Smooth muscle cell (in vitro differentiated cells): Measurements from ENCODE around the gene FAM209B. TPM values are rescaled to one million over a fixed set of nuclear protein-coding genes. Genes with fewer than 3 reads are reported as not detected.

ENCODE experiments used
- DNase-seq: peaks from one replicate; lab custom pipeline; 2025; ENCODE audit not compliant: unreplicated experiment; lab: John Stamatoyannopoulos, UW
- H2AFZ ChIP-seq: fragments of 200-600 bp; sonication (generic); 2 replicates; pipeline ENCODE4 v1.6.0; 2016; ENCODE audit warnings: antibody characterized with exemption, low read depth, mild to moderate bottlenecking
- H3F3A ChIP-seq: fragments of 200-600 bp; sonication (generic); 2 replicates; pipeline ENCODE4 v1.6.0; 2017; ENCODE audit warnings: antibody characterized with exemption, low read depth
- H3K27ac ChIP-seq: fragments of 200-600 bp; sonication (generic); 2 replicates; pipeline ENCODE4 v1.5.1; 2016; ENCODE audit warnings: low read depth, mild to moderate bottlenecking
- H3K27me3 ChIP-seq: fragments of 200-600 bp; sonication (generic); 2 replicates; pipeline ENCODE4 v1.6.1; 2016; ENCODE audit warnings: low read depth, mild to moderate bottlenecking
- H3K36me3 ChIP-seq: fragments of 200-600 bp; sonication (generic); 2 replicates; pipeline ENCODE4 v1.5.1; 2016; ENCODE audit warnings: low read depth
- H3K4me1 ChIP-seq: fragments of 200-600 bp; sonication (generic); 2 replicates; pipeline ENCODE4 v1.5.1; 2016; ENCODE audit warnings: low read depth
- H3K4me2 ChIP-seq: fragments of 200-600 bp; sonication (generic); 2 replicates; pipeline ENCODE4 v1.6.0; 2016; ENCODE audit warnings: mild to moderate bottlenecking
- H3K4me3 ChIP-seq: fragments of 200-600 bp; sonication (generic); 2 replicates; pipeline ENCODE4 v1.5.1; 2016; ENCODE audit warnings: mild to moderate bottlenecking
- H3K79me2 ChIP-seq: fragments of 200-600 bp; sonication (generic); 2 replicates; pipeline ENCODE4 v1.6.0; 2016; ENCODE audit warnings: low read depth, mild to moderate bottlenecking
- H3K9ac ChIP-seq: fragments of 200-600 bp; sonication (generic); 2 replicates; pipeline ENCODE4 v1.6.0; 2016; ENCODE audit warnings: low read depth
- H3K9me3 ChIP-seq: fragments of 200-600 bp; sonication (generic); replicated peaks from 2 replicates; pipeline ENCODE4 v1.5.1; 2016; ENCODE audit warnings: low read depth
- H4K20me1 ChIP-seq: fragments of 200-600 bp; sonication (generic); 2 replicates; pipeline ENCODE4 v1.6.0; 2016; ENCODE audit warnings: low read depth
- WGBS: methylation state at CpG from one replicate; pipeline ENCODE4 v1.1.7; 2016; ENCODE audit warnings: low lambda C conversion rate; 5-methylcytosine and 5-hydroxymethylcytosine counted together
- polyA plus RNA-seq: library from polyadenylated mRNA; unstranded; fragments of >200 nt; fragmentation: Nextera tagmentation; extraction: Ambion mirVana; gene quantifications from 2 replicates; pipeline ENCODE4 v1.2.1, GENCODE V29; 2016
- total RNA-seq: library from RNA; depleted of rRNA; stranded (reverse); fragments of >200 nt; gene quantifications from 2 replicates; pipeline ENCODE4 v1.2.3, GENCODE V29; 2014
- TF ChIP-seq, protein P1 (sequence below): fragments of 200-600 bp; sonication (generic); IDR thresholded peaks from 2 replicates; pipeline ENCODE4 v1.5.1; 2017; ENCODE audit warnings: borderline replicate concordance, mild to moderate bottlenecking, antibody characterized with exemption; ENCODE audit not compliant: insufficient read depth, poor library complexity, severe bottlenecking

The FAM209B gene
- total and polyA plus RNA-seq, 2 experiments from 2014 or later: 1.4 to 2.6 TPM

DNA sequence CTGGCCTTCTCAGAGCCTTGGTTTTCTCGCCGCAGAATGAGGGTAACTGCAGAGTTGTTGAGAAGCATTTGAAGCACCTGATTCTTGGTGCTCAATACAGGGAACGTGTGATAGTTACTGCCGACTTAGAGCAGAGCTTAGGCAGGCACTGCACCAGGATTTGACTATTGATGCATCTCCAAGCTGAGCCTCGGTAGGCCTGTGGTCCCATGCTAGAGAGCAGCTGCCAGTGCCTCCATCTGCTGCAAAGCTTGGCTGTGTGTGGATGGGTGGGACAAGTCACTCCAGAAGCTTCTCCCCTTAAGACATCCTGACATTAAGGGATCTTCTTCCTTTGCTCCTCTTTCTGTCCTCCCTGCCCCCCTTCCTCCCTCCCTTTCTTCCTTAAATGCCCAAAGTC is 40.9 kb downstream of the FAM209B start:
- H3K9me3 ChIP-seq: no peaks in the 10 kb centered on the region
- H3K36me3 ChIP-seq: no peaks in the 10 kb centered on the region
- no peak overlapping the region for H3K9ac ChIP-seq
- TF ChIP-seq, protein P1, sequence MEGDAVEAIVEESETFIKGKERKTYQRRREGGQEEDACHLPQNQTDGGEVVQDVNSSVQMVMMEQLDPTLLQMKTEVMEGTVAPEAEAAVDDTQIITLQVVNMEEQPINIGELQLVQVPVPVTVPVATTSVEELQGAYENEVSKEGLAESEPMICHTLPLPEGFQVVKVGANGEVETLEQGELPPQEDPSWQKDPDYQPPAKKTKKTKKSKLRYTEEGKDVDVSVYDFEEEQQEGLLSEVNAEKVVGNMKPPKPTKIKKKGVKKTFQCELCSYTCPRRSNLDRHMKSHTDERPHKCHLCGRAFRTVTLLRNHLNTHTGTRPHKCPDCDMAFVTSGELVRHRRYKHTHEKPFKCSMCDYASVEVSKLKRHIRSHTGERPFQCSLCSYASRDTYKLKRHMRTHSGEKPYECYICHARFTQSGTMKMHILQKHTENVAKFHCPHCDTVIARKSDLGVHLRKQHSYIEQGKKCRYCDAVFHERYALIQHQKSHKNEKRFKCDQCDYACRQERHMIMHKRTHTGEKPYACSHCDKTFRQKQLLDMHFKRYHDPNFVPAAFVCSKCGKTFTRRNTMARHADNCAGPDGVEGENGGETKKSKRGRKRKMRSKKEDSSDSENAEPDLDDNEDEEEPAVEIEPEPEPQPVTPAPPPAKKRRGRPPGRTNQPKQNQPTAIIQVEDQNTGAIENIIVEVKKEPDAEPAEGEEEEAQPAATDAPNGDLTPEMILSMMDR: no peak
- no peak overlapping the region for H3K4me3 ChIP-seq
- DNase-seq: no peak
- H4K20me1 ChIP-seq: no peaks in the 10 kb centered on the region
- no peaks in the 10 kb centered on the region for H3K27me3 ChIP-seq
- H3F3A ChIP-seq: no peaks in the 10 kb centered on the region
- H3K27ac ChIP-seq: no peak overlapping the region
- H3K4me2 ChIP-seq: no peak overlapping the region
- WGBS: 94% methylated on average over 5 of the region's 5 CpGs
- no peaks in the 10 kb centered on the region for H3K4me1 ChIP-seq
- H3K79me2 ChIP-seq: no peaks in the 10 kb centered on the region
- H2AFZ ChIP-seq: no peak overlapping the region

DNA sequence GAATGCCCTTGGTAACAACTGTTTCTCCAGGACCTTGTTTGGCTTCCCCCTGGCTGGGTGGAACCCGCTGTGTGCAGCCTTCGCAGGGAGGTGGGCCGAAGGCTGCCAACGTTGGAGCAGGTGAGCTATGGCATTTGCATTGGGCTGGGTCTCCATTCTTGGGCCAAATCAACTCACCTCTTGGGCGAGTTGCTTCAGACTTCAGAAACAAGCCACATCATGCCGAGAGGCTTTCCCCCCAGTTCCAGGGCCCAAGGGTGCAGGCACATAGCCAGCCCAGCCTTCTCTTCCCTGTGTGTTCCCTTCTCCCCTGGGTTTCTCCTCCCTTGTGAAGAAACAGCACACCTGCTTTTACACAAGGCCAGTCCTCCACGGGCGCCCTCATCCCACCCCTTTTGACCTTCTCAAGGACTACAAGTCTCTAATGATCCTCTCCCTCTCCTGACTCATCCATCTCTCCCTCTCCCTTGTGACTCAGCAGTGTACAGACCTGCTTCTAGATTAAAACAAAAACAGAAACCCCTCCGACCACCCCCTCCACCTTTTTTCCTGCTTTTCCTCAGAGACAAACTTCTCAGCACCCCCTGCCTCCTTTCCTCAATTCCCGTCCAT is 41.6 kb downstream of the FAM209B start:
- Histone ChIP-seq H3K9me3 (no peaks in the 10 kb centered on the region), H2AFZ (no peak overlapping the region), H3K27me3 (no peaks in the 10 kb centered on the region), H3K27ac (no peak overlapping the region), H3K9ac (no peak overlapping the region), H3K79me2 (no peaks in the 10 kb centered on the region), H3K36me3 (no peaks in the 10 kb centered on the region), H3K4me1 (no peaks in the 10 kb centered on the region), H4K20me1 (no peaks in the 10 kb centered on the region), H3K4me2 (no peak overlapping the region), H3K4me3 (no peak overlapping the region), H3F3A (no peaks in the 10 kb centered on the region)
- TF ChIP-seq, protein P1: no peak
- 77% methylated on average over 10 of the region's 10 CpGs for WGBS
- DNase-seq: no peak

DNA sequence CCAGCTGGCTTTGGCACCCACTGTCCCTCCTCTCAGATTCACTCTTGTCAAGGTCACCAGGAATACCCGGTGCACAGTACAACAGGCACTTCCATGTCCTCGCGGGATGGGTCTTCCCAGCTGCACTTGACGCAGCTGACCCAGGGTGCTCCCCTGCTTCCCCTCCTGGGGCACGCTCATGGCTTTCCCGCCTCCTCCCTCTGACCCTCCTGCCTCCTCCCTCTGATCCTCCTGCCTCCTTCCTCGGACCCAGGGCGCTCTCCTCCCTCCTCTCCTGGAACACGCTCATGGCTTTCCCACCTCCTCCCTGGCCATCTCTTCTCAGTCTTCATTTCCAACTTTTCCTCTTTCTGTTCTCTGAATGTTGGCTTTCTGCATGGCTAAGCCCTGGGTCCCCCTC is 42.1 kb downstream of the FAM209B start:
- no peak for DNase-seq
- no peak overlapping the region for H3K4me2 ChIP-seq
- H3K4me3 ChIP-seq: no peak overlapping the region
- no peaks in the 10 kb centered on the region for H4K20me1 ChIP-seq
- TF ChIP-seq, protein P1: no peak
- no peak overlapping the region for H3K27ac ChIP-seq
- H2AFZ ChIP-seq: no peak overlapping the region
- H3K9ac ChIP-seq: no peak overlapping the region
- H3F3A ChIP-seq: no peaks in the 10 kb centered on the region
- H3K36me3 ChIP-seq: no peaks in the 10 kb centered on the region
- H3K9me3 ChIP-seq: no peaks in the 10 kb centered on the region
- 93% methylated on average over 9 of the region's 9 CpGs for WGBS
- H3K27me3 ChIP-seq: no peaks in the 10 kb centered on the region
- H3K79me2 ChIP-seq: no peaks in the 10 kb centered on the region
- H3K4me1 ChIP-seq: no peaks in the 10 kb centered on the region

DNA sequence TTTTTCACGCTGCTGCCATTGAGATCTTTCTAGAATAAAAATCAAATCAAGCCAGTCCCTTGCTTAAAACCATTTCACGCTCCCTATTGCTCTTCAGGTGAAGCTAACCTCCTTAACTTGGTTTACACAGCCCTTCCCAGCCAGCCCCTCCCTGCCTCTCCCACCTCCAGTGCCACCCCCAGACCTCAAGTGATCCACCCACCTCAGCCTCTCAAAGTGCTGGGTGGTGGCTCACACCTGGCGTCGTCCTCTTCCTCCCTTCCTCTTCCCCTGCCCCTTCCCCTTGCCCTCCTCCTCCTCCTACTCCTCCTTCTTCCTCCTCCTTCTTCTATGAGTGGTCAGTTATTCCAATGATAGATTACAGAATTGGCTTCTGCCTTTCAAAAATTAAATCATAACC is 42.9 kb downstream of the FAM209B start:
- no peaks in the 10 kb centered on the region for H3K4me1 ChIP-seq
- no peak overlapping the region for H3K4me2 ChIP-seq
- 87% methylated on average over 4 of the region's 4 CpGs for WGBS
- no peaks in the 10 kb centered on the region for H3K27me3 ChIP-seq
- H4K20me1 ChIP-seq: no peaks in the 10 kb centered on the region
- no peak overlapping the region for H3K4me3 ChIP-seq
- no peak for DNase-seq
- H3K79me2 ChIP-seq: no peaks in the 10 kb centered on the region
- no peak overlapping the region for H3K9ac ChIP-seq
- no peaks in the 10 kb centered on the region for H3K9me3 ChIP-seq
- H2AFZ ChIP-seq: no peak overlapping the region
- H3F3A ChIP-seq: no peaks in the 10 kb centered on the region
- TF ChIP-seq, protein P1: no peak
- no peak overlapping the region for H3K27ac ChIP-seq
- H3K36me3 ChIP-seq: no peaks in the 10 kb centered on the region
